ENCODE results near the gene HSF2. TPM values are rescaled to one million over a fixed set of nuclear protein-coding genes. Genes with fewer than 3 reads are reported as not detected.
A peak's percentile ranks its signal among the peaks of the same experiment; 100 is the strongest.

Gene HSF2
- total RNA-seq, 5 donors from 2014 or later (not counting 1 experiment from before 2014, with no cell fraction given): 14.9 to 34.5 (median 16.5) TPM

DNA sequence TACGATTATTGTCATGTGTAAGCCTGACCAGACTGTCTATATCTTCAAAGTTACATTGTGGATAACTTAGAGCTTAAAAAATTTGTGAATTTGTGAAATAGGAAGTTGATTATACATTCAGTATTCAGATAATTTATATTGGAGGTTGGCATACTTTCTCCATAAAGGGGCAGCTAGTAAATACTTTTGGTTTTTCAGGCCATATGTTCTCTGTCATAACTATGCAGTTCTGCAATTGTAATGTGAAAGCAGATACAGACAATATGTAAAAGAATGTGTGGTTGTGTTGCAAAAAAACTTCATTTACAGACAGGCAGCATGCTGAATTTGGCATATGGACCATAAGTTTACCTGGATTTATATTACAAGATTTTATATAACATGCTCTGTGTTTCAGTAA lies 29.3 kb downstream of the HSF2 start:
- Histone ChIP-seq H3K9me3 (no peaks in the 10 kb centered on the region), H3K27me3 (replicated peaks in 1 of 2; ENCODE audit: control insufficient read depth in 2 of 2, extremely low read depth in 1 of 2, insufficient read depth in 2 of 2, low read length in 1 of 2) (no peaks in the 10 kb centered on the region), H3K36me3 (ENCODE audit: control insufficient read depth in 2 of 2, extremely low read depth in 1 of 2, insufficient read depth in 1 of 2, low read length in 1 of 2) (peaks cover 0 to 43% of the 10 kb centered on the region in 2 donors), H3K4me1 (ENCODE audit: control insufficient read depth in 1 of 2, extremely low read depth in 1 of 2, insufficient read depth in 2 of 2, low read length in 2 of 2) (no peaks in the 10 kb centered on the region), H3K27ac (ENCODE audit: low read length) (no peak overlapping the region), H3K4me3 (ENCODE audit: control insufficient read depth in 1 of 2, extremely low read depth in 1 of 2, low read length in 1 of 2) (no peak overlapping the region)
- WGBS (ENCODE audit: insufficient coverage): no CpG with 5 or more reads among the region's 1 CpG
- CTCF ChIA-PET: no interaction called here
- H3K4me1 Mint-ChIP-seq: peaks cover 3 to 21% (median 4%) of the 10 kb centered on the region in 3 donors
- POLR2A ChIA-PET: no interaction called here
- no peak overlapping the region for H3K4me3 Mint-ChIP-seq
- peaks cover 69% of the 10 kb centered on the region for H3K36me3 Mint-ChIP-seq
- no peak overlapping the region for H3K27ac Mint-ChIP-seq
- ATAC-seq (replicated peaks in 1 of 4): no peak
- no peaks in the 10 kb centered on the region for H3K9me3 Mint-ChIP-seq
- H3K27me3 Mint-ChIP-seq: no peaks in the 10 kb centered on the region
- DNase-seq: no peak

DNA sequence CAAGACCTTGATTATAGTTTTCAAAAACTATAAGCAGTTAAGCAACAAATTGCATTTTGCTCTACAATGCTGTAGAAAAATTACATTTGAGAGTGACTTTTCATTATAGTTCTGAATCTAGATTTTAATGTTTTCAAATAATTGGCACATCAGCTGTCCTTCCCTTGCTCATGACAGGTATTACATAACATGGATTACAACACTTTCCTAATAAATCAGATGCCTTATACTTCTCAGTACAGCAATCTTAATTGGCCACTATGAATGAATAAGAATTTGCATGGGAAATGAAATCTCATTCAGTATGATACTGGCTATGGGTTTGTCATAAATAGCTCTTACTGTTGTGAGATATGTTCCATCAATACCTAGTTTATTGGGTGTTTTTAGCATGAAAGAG lies 29.9 kb downstream of the HSF2 start:
- ChIA-PET POLR2A (no interaction called here), CTCF (no interaction called here)

DNA sequence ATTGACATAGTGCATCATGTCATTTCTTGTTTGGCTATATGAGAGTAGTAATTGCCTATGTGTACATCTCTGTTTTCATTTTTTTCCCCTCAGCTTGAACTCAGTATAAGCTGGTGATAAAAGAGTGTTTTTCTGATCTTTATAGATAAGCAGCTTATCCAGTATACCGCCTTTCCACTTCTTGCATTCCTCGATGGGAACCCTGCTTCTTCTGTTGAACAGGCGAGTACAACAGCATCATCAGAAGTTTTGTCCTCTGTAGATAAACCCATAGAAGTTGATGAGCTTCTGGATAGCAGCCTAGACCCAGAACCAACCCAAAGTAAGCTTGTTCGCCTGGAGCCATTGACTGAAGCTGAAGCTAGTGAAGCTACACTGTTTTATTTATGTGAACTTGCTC lies 32.3 kb downstream of the HSF2 start:
- Mint-ChIP-seq H3K9me3 (no peaks in the 10 kb centered on the region), H3K27ac (peak overlapping the region in 1 of 2 donors; percentile 22), H3K4me3 (no peak overlapping the region), H3K36me3 (peaks cover 57% of the 10 kb centered on the region), H3K4me1 (peaks cover 0 to 15% (median 2%) of the 10 kb centered on the region in 3 donors), H3K27me3 (no peaks in the 10 kb centered on the region)
- ChIA-PET POLR2A (interaction anchor here in 1 of 2 donors (0.6 to 0.9 kb wide), 2 partner anchors 10 to 14 kb away, joined by 3 to 6 read pairs; no protein-coding TSS in a partner anchor), CTCF (interaction anchor here (0.7 to 1.4 kb wide), 3 partner anchors 11 to 50 kb away, joined by 3 read pairs; no protein-coding TSS in a partner anchor)
- 100% methylated on average over 3 of the region's 4 CpGs for WGBS (ENCODE audit: insufficient coverage)
- H3K4me1 ChIP-seq (ENCODE audit: control insufficient read depth in 1 of 2, extremely low read depth in 1 of 2, insufficient read depth in 2 of 2, low read length in 2 of 2): no peaks in the 10 kb centered on the region
- no peaks in the 10 kb centered on the region for H3K27me3 ChIP-seq (replicated peaks in 1 of 2; ENCODE audit: control insufficient read depth in 2 of 2, extremely low read depth in 1 of 2, insufficient read depth in 2 of 2, low read length in 1 of 2)
- peaks cover 0 to 34% of the 10 kb centered on the region in 2 donors for H3K36me3 ChIP-seq (ENCODE audit: control insufficient read depth in 2 of 2, extremely low read depth in 1 of 2, insufficient read depth in 1 of 2, low read length in 1 of 2)
- no peak for ATAC-seq (replicated peaks in 1 of 4)
- H3K9me3 ChIP-seq: no peaks in the 10 kb centered on the region
- no peak overlapping the region for H3K27ac ChIP-seq (ENCODE audit: low read length)
- H3K4me3 ChIP-seq (ENCODE audit: control insufficient read depth in 1 of 2, extremely low read depth in 1 of 2, low read length in 1 of 2): no peak overlapping the region
- no peak for DNase-seq

More for the DNA sequence above, 29.9 kb downstream of the HSF2 start:
- H3K36me3 ChIP-seq (ENCODE audit: control insufficient read depth in 2 of 2, extremely low read depth in 1 of 2, insufficient read depth in 1 of 2, low read length in 1 of 2): peaks cover 0 to 39% of the 10 kb centered on the region in 2 donors
- no peak overlapping the region for H3K27ac Mint-ChIP-seq
- H3K27me3 Mint-ChIP-seq: no peaks in the 10 kb centered on the region
- H3K4me1 ChIP-seq (ENCODE audit: control insufficient read depth in 1 of 2, extremely low read depth in 1 of 2, insufficient read depth in 2 of 2, low read length in 2 of 2): no peaks in the 10 kb centered on the region
- H3K4me1 Mint-ChIP-seq: peaks cover 3 to 16% (median 4%) of the 10 kb centered on the region in 3 donors
- no peak overlapping the region for H3K4me3 Mint-ChIP-seq
- ATAC-seq (replicated peaks in 1 of 4) (no peak), DNase-seq (no peak)
- H3K36me3 Mint-ChIP-seq: peaks cover 67% of the 10 kb centered on the region
- no peaks in the 10 kb centered on the region for H3K9me3 Mint-ChIP-seq
- no peaks in the 10 kb centered on the region for H3K27me3 ChIP-seq (replicated peaks in 1 of 2; ENCODE audit: control insufficient read depth in 2 of 2, extremely low read depth in 1 of 2, insufficient read depth in 2 of 2, low read length in 1 of 2)
- H3K4me3 ChIP-seq (ENCODE audit: control insufficient read depth in 1 of 2, extremely low read depth in 1 of 2, low read length in 1 of 2): no peak overlapping the region
- no peak overlapping the region for H3K27ac ChIP-seq (ENCODE audit: low read length)
- H3K9me3 ChIP-seq: no peaks in the 10 kb centered on the region

DNA sequence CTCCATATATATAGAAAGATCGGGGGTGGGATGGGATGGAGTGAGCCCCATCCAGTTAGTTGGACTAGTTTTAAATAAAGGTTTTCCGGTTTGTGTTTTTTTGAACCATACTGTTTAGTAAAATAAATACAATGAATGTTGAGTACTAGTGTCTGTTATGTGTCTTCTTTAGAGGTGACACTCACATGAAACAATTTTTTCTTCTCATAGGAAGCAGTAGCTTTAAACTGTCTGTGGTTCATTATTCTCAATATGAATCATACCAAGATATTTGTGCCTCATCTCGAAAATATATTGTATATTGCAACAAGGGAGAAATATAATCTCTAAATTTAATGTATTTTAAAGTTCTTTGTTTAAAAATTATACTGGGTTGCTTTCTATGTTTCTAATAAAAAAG lies 33.4 kb downstream of the HSF2 start:
- no peaks in the 10 kb centered on the region for H3K27me3 Mint-ChIP-seq
- H3K27ac ChIP-seq (ENCODE audit: low read length): no peak overlapping the region
- ChIA-PET CTCF (no interaction called here), POLR2A (interaction anchor here in 1 of 2 donors (0.6 kb wide), 1 partner anchor 16 kb away, joined by 5 read pairs; no protein-coding TSS in a partner anchor)
- H3K36me3 ChIP-seq (ENCODE audit: control insufficient read depth in 2 of 2, extremely low read depth in 1 of 2, insufficient read depth in 1 of 2, low read length in 1 of 2): peaks cover 0 to 29% of the 10 kb centered on the region in 2 donors
- H3K4me3 Mint-ChIP-seq: no peak overlapping the region
- H3K4me1 ChIP-seq (ENCODE audit: control insufficient read depth in 1 of 2, extremely low read depth in 1 of 2, insufficient read depth in 2 of 2, low read length in 2 of 2): no peaks in the 10 kb centered on the region
- no peak overlapping the region for H3K4me3 ChIP-seq (ENCODE audit: control insufficient read depth in 1 of 2, extremely low read depth in 1 of 2, low read length in 1 of 2)
- ATAC-seq (replicated peaks in 1 of 4) (no peak), DNase-seq (no peak)
- peaks cover 0 to 9% (median 2%) of the 10 kb centered on the region in 3 donors for H3K4me1 Mint-ChIP-seq
- WGBS (ENCODE audit: insufficient coverage): 60% methylated on average over 1 of the region's 3 CpGs
- H3K9me3 Mint-ChIP-seq: no peaks in the 10 kb centered on the region
- no peaks in the 10 kb centered on the region for H3K27me3 ChIP-seq (replicated peaks in 1 of 2; ENCODE audit: control insufficient read depth in 2 of 2, extremely low read depth in 1 of 2, insufficient read depth in 2 of 2, low read length in 1 of 2)
- peaks cover 60% of the 10 kb centered on the region for H3K36me3 Mint-ChIP-seq
- H3K9me3 ChIP-seq: no peaks in the 10 kb centered on the region
- peak overlapping the region in 1 of 2 donors; percentile 55 for H3K27ac Mint-ChIP-seq

DNA sequence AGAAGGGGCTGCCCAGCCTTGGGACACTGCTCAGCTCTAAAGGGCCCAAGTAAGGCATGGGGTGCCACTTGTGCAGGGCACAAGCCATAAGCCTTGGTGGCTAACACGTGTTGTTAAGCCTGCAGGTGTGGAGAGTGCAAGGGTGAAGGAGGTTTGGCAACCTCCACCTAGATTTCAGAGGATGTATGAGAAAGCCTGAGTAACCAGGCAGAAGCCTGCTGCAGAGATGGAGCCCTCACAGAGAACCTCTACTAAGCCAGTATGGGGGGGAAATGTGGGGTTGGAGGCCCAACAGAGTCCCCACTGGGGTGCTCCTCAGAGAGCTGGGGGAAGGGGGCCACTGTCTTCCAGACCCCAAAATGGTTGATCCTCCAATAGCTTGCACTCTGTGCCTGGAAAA lies 39.5 kb downstream of the HSF2 start:
- H3K4me3 ChIP-seq (ENCODE audit: control insufficient read depth in 1 of 2, extremely low read depth in 1 of 2, low read length in 1 of 2): no peak overlapping the region
- no CpG with 5 or more reads among the region's 1 CpG for WGBS (ENCODE audit: insufficient coverage)
- H3K9me3 Mint-ChIP-seq: peaks cover 4 to 21% (median 15%) of the 10 kb centered on the region in 3 donors

DNA sequence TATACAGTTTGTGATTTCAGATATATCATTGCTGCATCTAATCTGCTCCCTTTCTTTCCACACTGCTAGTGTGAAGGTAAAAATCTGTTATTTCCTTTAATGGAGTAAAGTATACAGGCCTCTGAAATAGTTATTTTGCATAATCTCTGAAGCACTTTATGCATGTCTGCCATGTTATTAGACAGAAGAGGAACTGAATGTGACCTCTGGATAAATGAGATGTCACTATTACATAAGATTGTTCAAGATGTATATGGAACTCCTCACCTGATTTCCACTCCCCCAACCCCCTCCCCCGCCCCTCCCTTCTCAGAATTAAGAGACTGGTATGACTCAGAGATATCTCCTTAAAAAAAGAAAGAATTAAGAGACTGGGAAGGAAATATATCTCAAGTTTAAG lies 45.8 kb downstream of the HSF2 start:
- H3K4me3 ChIP-seq (ENCODE audit: control insufficient read depth in 1 of 2, extremely low read depth in 1 of 2, low read length in 1 of 2): no peak overlapping the region
- no CpG with 5 or more reads among the region's 1 CpG for WGBS (ENCODE audit: insufficient coverage)
- ATAC-seq (replicated peaks in 1 of 4) (no peak), DNase-seq (no peak)
- peaks cover 0 to 60% of the 10 kb centered on the region in 2 donors for H3K36me3 ChIP-seq (ENCODE audit: control insufficient read depth in 2 of 2, extremely low read depth in 1 of 2, insufficient read depth in 1 of 2, low read length in 1 of 2)
- CTCF ChIA-PET: interaction anchor here in 1 of 2 donors (1.0 kb wide), 1 partner anchor 11 kb away, joined by 3 read pairs; no protein-coding TSS in a partner anchor
- no peaks in the 10 kb centered on the region for H3K27me3 ChIP-seq (replicated peaks in 1 of 2; ENCODE audit: control insufficient read depth in 2 of 2, extremely low read depth in 1 of 2, insufficient read depth in 2 of 2, low read length in 1 of 2)
- H3K9me3 ChIP-seq: no peaks in the 10 kb centered on the region
- H3K36me3 Mint-ChIP-seq: peaks cover 56% of the 10 kb centered on the region
- H3K27me3 Mint-ChIP-seq: no peaks in the 10 kb centered on the region
- no peak overlapping the region for H3K4me3 Mint-ChIP-seq
- H3K27ac Mint-ChIP-seq: peak overlapping the region in 1 of 2 donors; percentile 34
- H3K4me1 Mint-ChIP-seq: peaks cover 18 to 25% (median 23%) of the 10 kb centered on the region in 3 donors
- H3K27ac ChIP-seq (ENCODE audit: low read length): no peak overlapping the region
- POLR2A ChIA-PET: interaction anchor here (0.6 to 1.1 kb wide), 4 partner anchors 11 to 40 kb away, joined by 3 to 6 read pairs (median 4); no protein-coding TSS in a partner anchor
- peaks cover 0 to 5% (median under 1%) of the 10 kb centered on the region in 3 donors for H3K9me3 Mint-ChIP-seq
- H3K4me1 ChIP-seq (ENCODE audit: control insufficient read depth in 1 of 2, extremely low read depth in 1 of 2, insufficient read depth in 2 of 2, low read length in 2 of 2): no peaks in the 10 kb centered on the region

More for the DNA sequence above, 39.5 kb downstream of the HSF2 start:
- Histone ChIP-seq H3K36me3 (ENCODE audit: control insufficient read depth in 2 of 2, extremely low read depth in 1 of 2, insufficient read depth in 1 of 2, low read length in 1 of 2) (peaks cover 3 to 41% of the 10 kb centered on the region in 2 donors), H3K9me3 (no peaks in the 10 kb centered on the region), H3K27ac (ENCODE audit: low read length) (no peak overlapping the region), H3K4me1 (ENCODE audit: control insufficient read depth in 1 of 2, extremely low read depth in 1 of 2, insufficient read depth in 2 of 2, low read length in 2 of 2) (no peaks in the 10 kb centered on the region), H3K27me3 (replicated peaks in 1 of 2; ENCODE audit: control insufficient read depth in 2 of 2, extremely low read depth in 1 of 2, insufficient read depth in 2 of 2, low read length in 1 of 2) (no peaks in the 10 kb centered on the region)
- Mint-ChIP-seq H3K4me1 (peaks cover 0 to 4% (median under 1%) of the 10 kb centered on the region in 3 donors), H3K4me3 (no peak overlapping the region), H3K27me3 (no peaks in the 10 kb centered on the region), H3K27ac (no peak overlapping the region), H3K36me3 (peaks cover 73% of the 10 kb centered on the region)
- ChIA-PET POLR2A (interaction anchor here in 1 of 2 donors (0.9 to 1.0 kb wide), 2 partner anchors 26 to 57 kb away, joined by 3 to 4 read pairs; no protein-coding TSS in a partner anchor), CTCF (interaction anchor here in 1 of 2 donors (1.0 kb wide), 1 partner anchor 11 kb away, joined by 3 read pairs; no protein-coding TSS in a partner anchor)
- no peak for ATAC-seq (replicated peaks in 1 of 4)
- DNase-seq: no peak
